ENCODE data around the gene ASAH2B.
"Not testable (repeated sequence)": the region's sequence is repeated elsewhere in the genome, so short reads cannot be mapped to it uniquely, and the experiment has no call there.

Gene ASAH2B

DNA sequence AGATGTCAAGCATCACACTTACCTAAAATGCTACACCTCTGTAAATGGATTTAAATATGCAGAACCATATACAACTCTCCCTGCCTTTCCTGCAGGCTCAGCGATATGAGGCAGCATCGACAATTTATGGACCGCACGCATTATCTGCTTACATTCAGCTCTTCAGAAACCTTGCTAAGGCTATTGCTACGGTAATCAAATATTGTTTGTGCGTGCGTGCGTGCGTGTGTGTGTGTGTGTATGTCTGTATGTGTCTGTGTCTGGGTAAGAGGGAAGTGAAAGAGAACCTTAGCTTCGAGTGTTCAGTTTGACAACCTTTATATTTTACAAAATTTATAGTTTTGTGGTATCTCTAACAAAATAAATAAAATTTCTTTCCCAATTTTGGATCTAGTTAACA lies 3.1 kb downstream of the ASAH2B start:
- not testable (repeated sequence) for H3K4me3 ChIP-seq (ENCODE audit: low read depth, low read length); H3K4me1 ChIP-seq (ENCODE audit: control insufficient read depth, insufficient read depth, low read length); H3K9ac ChIP-seq (ENCODE audit: low read length); H3K9me3 ChIP-seq (ENCODE audit: control insufficient read depth, insufficient read depth, low read depth, low read length); H3K36me3 ChIP-seq (ENCODE audit: control insufficient read depth, insufficient read depth, low read length); H3K27ac ChIP-seq (ENCODE audit: low read depth, low read length); H3K27me3 ChIP-seq (ENCODE audit: control insufficient read depth, insufficient read depth, low read length)

DNA sequence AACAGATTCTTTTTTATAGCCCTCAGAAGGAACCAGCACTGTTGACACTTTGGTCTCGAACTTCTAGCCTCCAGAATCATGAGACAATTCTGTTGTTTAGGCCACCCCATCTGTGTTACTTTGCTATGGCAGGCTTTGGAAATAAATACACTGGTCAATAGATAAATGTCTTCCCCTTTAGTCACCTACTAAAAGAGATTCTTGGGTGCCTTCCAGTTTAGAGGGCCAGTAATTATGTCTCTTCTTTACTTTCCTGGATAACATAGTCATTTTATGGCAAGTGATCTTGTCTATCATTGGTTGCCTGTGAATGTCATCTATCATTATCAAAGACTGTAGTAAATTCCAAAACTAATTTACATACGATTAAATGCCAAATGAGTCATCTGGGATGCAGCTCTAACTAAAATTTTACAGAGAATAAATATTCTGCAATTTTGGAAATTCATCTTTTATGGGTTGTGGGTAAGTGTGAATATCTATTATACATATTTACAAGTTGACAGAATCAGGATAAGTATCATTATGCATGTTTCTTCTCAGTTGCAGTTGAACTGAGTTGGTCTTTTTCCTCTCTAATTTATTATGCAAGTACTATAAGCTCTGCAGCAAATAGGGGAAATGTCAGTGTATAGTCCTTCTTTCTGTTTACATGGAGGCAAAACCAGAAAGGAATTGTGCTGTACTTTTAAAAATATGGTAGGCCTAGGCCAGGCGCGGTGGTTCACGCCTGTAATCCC lies 27.2 kb downstream of the ASAH2B start:
- not testable (repeated sequence) for H3K9ac ChIP-seq (ENCODE audit: low read length); H3K4me1 ChIP-seq (ENCODE audit: control insufficient read depth, insufficient read depth, low read length); H3K27me3 ChIP-seq (ENCODE audit: control insufficient read depth, insufficient read depth, low read length); H3K9me3 ChIP-seq (ENCODE audit: control insufficient read depth, insufficient read depth, low read depth, low read length); H3K4me3 ChIP-seq (ENCODE audit: low read depth, low read length); H3K36me3 ChIP-seq (ENCODE audit: control insufficient read depth, insufficient read depth, low read length); H3K27ac ChIP-seq (ENCODE audit: low read depth, low read length)

DNA sequence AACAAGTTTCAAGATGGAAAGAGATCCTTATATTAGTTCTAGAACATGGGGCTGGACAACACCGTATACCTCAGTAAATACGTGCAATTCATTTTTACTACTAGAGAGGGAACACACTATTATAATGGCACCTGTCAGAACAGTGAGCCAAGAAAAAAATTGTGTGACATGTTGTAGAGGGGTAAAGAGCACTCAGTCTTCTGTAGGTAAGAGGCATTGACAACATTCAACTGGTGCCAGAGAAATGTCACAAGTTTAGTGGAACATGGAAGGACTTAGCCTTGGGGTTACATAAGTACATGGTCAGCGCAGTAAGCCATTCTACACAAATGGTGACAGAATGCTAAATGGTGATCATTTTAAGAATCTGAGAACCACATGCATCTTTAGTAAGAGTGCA lies 32.3 kb downstream of the ASAH2B start:
- not testable (repeated sequence) for H3K9me3 ChIP-seq (ENCODE audit: control insufficient read depth, insufficient read depth, low read depth, low read length); H3K9ac ChIP-seq (ENCODE audit: low read length); H3K27me3 ChIP-seq (ENCODE audit: control insufficient read depth, insufficient read depth, low read length); H3K4me1 ChIP-seq (ENCODE audit: control insufficient read depth, insufficient read depth, low read length); H3K36me3 ChIP-seq (ENCODE audit: control insufficient read depth, insufficient read depth, low read length); H3K27ac ChIP-seq (ENCODE audit: low read depth, low read length); H3K4me3 ChIP-seq (ENCODE audit: low read depth, low read length)

GRCh38 chr10:50774868-50775267 lies 35.1 kb downstream of the ASAH2B start:
- H3K27ac ChIP-seq (ENCODE audit: low read depth, low read length); H3K36me3 ChIP-seq (ENCODE audit: control insufficient read depth, insufficient read depth, low read length); H3K9me3 ChIP-seq (ENCODE audit: control insufficient read depth, insufficient read depth, low read depth, low read length); H3K4me1 ChIP-seq (ENCODE audit: control insufficient read depth, insufficient read depth, low read length); H3K9ac ChIP-seq (ENCODE audit: low read length); H3K27me3 ChIP-seq (ENCODE audit: control insufficient read depth, insufficient read depth, low read length); H3K4me3 ChIP-seq (ENCODE audit: low read depth, low read length): not testable (repeated sequence)

- H3K27me3 ChIP-seq (ENCODE audit: control insufficient read depth, insufficient read depth, low read length); H3K9ac ChIP-seq (ENCODE audit: low read length); H3K9me3 ChIP-seq (ENCODE audit: control insufficient read depth, insufficient read depth, low read depth, low read length); H3K4me1 ChIP-seq (ENCODE audit: control insufficient read depth, insufficient read depth, low read length); H3K27ac ChIP-seq (ENCODE audit: low read depth, low read length); H3K4me3 ChIP-seq (ENCODE audit: low read depth, low read length); H3K36me3 ChIP-seq (ENCODE audit: control insufficient read depth, insufficient read depth, low read length): not testable (repeated sequence)
Observed at GRCh38 chr10:50780036-50780435, 40.3 kb downstream of the ASAH2B start.

DNA sequence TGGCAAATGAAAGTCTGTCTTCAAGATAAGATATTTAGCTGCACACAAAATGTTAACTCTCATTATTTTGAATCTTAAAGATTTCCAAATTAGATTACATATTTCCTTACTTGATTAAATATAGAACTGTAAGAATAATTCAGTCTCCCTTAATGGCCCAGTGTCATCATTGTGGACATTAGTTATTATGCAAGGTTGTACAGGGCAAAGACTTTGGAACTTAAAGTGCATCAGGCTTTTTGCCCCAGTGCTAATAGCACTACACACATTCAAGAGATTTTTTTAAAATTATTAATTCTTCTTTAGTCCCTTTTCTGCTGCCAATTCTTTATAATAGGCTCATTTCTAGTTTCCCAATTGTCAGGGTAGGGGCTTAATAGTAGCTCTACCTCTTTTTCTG lies 42.3 kb downstream of the ASAH2B start:
- not testable (repeated sequence) for H3K27ac ChIP-seq (ENCODE audit: low read depth, low read length); H3K27me3 ChIP-seq (ENCODE audit: control insufficient read depth, insufficient read depth, low read length); H3K36me3 ChIP-seq (ENCODE audit: control insufficient read depth, insufficient read depth, low read length); H3K4me3 ChIP-seq (ENCODE audit: low read depth, low read length); H3K9ac ChIP-seq (ENCODE audit: low read length); H3K4me1 ChIP-seq (ENCODE audit: control insufficient read depth, insufficient read depth, low read length); H3K9me3 ChIP-seq (ENCODE audit: control insufficient read depth, insufficient read depth, low read depth, low read length)

DNA sequence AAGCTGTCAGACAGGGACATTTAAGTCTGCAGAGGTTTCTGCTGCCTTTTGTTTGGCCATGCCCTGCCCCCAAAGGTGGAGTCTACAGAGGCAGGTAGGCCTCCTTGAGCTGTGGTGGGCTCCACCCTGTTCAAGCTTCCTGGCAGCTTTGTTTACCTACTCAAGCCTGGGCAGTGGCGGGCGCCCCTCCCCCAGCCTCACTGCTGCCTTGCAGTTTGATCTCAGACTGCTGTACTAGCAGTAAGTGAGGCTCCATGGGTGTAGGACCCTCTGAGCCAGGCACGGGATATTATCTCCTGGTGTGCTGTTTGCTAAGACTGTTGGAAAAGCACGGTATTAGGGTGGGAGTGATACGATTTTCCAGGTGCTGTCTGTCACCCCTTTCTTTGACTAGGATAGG lies 48.2 kb downstream of the ASAH2B start:
- H3K9ac ChIP-seq (ENCODE audit: low read length); H3K36me3 ChIP-seq (ENCODE audit: control insufficient read depth, insufficient read depth, low read length); H3K27ac ChIP-seq (ENCODE audit: low read depth, low read length); H3K27me3 ChIP-seq (ENCODE audit: control insufficient read depth, insufficient read depth, low read length); H3K4me3 ChIP-seq (ENCODE audit: low read depth, low read length); H3K9me3 ChIP-seq (ENCODE audit: control insufficient read depth, insufficient read depth, low read depth, low read length); H3K4me1 ChIP-seq (ENCODE audit: control insufficient read depth, insufficient read depth, low read length): not testable (repeated sequence)

DNA sequence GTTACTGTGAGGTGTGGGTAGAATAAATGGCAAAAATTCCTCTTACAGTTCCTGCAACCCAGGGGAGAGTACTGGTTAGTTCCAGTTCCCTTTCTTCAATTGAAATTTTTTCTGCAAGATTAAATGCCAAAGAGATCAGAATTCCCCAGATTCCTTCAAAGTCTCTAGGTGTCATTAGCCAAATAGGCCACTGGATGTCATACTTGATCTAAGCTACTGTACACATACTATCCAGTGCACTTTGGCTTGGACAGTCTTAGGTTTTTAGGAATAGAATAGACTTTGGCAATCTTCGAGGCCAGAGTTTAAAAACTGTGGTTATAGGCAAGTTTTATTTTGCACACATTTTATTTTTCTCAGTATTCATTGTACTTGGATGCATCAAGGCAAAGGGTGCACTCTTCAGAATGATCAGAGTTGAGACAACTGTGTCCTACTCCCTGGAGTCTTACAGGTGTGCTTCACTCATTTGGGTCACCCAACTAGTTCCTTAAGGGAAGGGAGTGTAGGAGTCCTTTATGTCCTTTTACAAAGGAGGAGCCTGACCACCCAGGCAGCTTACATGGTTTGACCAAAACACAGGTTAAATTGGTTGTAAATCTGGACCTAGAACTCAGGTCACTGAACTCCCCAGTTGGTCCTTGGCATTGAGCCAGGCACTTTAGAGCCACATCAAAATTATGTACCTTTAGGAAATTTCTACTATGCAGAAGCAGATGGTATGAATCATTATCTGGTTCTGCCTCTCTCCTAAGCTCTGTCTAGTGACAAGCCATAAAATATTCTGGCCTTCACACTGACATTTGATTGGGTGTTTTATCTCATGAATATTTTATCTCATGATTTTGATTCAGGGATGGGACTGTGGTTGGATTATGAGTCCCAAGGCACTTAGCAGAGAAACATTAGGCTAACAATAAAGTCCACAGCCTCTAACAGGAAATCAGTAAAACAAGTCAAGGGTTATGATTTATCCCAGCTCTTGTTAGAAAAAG lies 49.5 kb downstream of the ASAH2B start:
- Histone ChIP-seq H3K36me3 (ENCODE audit: control insufficient read depth, insufficient read depth, low read length) (no peaks in the 10 kb centered on the region), H3K9me3 (ENCODE audit: control insufficient read depth, insufficient read depth, low read depth, low read length) (no peaks in the 10 kb centered on the region), H3K9ac (ENCODE audit: low read length) (no peak overlapping the region), H3K27ac (ENCODE audit: low read depth, low read length) (no peak overlapping the region), H3K4me3 (ENCODE audit: low read depth, low read length) (no peak overlapping the region), H3K4me1 (ENCODE audit: control insufficient read depth, insufficient read depth, low read length) (peaks cover 10% of the 10 kb centered on the region; the same call in 1 of the 2 replicates), H3K27me3 (ENCODE audit: control insufficient read depth, insufficient read depth, low read length) (no peaks in the 10 kb centered on the region)

DNA sequence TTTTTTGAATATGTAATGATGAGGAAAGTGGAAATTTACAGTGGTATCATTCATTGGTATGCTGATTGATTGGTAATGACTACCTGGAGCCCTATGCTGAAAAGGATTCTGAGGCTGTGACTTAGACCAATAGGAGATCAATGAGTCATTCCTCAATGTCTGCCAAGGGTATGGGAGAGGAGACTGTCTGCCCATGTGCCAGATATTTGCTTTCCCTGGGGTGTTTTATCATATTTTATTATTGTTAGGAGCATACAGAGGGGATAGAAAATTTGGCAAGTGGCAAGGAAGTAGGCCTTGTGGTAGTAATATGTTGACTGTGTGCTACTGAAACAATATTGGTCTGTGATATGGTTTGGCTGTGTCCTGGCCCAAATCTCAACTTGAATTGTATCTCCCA lies 54.8 kb downstream of the ASAH2B start:
- Histone ChIP-seq H3K27me3 (ENCODE audit: control insufficient read depth, insufficient read depth, low read length) (no peaks in the 10 kb centered on the region), H3K4me1 (ENCODE audit: control insufficient read depth, insufficient read depth, low read length) (no peaks in the 10 kb centered on the region), H3K9me3 (ENCODE audit: control insufficient read depth, insufficient read depth, low read depth, low read length) (no peaks in the 10 kb centered on the region), H3K36me3 (ENCODE audit: control insufficient read depth, insufficient read depth, low read length) (no peaks in the 10 kb centered on the region), H3K9ac (ENCODE audit: low read length) (no peak overlapping the region), H3K4me3 (ENCODE audit: low read depth, low read length) (no peak overlapping the region), H3K27ac (ENCODE audit: low read depth, low read length) (no peak overlapping the region)

- H3K27me3 ChIP-seq (ENCODE audit: control insufficient read depth, insufficient read depth, low read length), result no peaks in the 10 kb centered on the region
- no peak overlapping the region for H3K27ac ChIP-seq (ENCODE audit: low read depth, low read length)
- H3K4me3 ChIP-seq (ENCODE audit: low read depth, low read length), result no peak overlapping the region
- no peaks in the 10 kb centered on the region for H3K4me1 ChIP-seq (ENCODE audit: control insufficient read depth, insufficient read depth, low read length)
- H3K9me3 ChIP-seq (ENCODE audit: control insufficient read depth, insufficient read depth, low read depth, low read length), result no peaks in the 10 kb centered on the region
- H3K36me3 ChIP-seq (ENCODE audit: control insufficient read depth, insufficient read depth, low read length), result no peaks in the 10 kb centered on the region
- H3K9ac ChIP-seq (ENCODE audit: low read length), result no peak overlapping the region
Observed at GRCh38 chr10:50796693-50797092, 57.0 kb downstream of the ASAH2B start.

DNA sequence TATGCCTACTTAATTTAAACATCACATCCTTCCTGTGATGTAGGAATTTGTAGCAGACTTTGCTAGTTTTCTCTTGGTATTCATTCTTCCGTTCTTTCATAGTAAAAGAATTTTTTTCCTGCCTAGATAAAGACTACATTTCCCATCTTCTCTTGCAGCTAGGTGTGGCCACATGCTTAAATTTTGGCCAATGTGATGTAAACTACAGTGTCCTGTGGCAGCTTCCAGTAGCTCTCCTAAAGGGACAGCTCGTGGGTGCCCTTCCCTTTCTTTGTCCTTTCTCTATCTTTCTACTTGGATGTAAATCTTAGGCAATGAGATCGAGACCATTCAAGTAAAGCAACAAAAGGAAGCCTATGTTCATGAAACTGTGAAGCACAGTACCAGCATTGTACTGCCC lies 58.6 kb downstream of the ASAH2B start:
- no peak overlapping the region for H3K4me3 ChIP-seq (ENCODE audit: low read depth, low read length)
- no peaks in the 10 kb centered on the region for H3K9me3 ChIP-seq (ENCODE audit: control insufficient read depth, insufficient read depth, low read depth, low read length)
- H3K4me1 ChIP-seq (ENCODE audit: control insufficient read depth, insufficient read depth, low read length), result no peaks in the 10 kb centered on the region

More for the DNA sequence above, 58.6 kb downstream of the ASAH2B start:
- no peak overlapping the region for H3K9ac ChIP-seq (ENCODE audit: low read length)
- H3K27me3 ChIP-seq (ENCODE audit: control insufficient read depth, insufficient read depth, low read length), result no peaks in the 10 kb centered on the region
- no peak overlapping the region for H3K27ac ChIP-seq (ENCODE audit: low read depth, low read length)
- H3K36me3 ChIP-seq (ENCODE audit: control insufficient read depth, insufficient read depth, low read length), result no peaks in the 10 kb centered on the region

Measured in HUES6 (cell line).